ENCODE measurements around the gene KIF14. TPM values are rescaled to one million over a fixed set of nuclear protein-coding genes. Genes with fewer than 3 reads are reported as not detected.

The KIF14 gene
- total and polyA plus RNA-seq, 2 experiments from 2014 or later: 0.54 to 2.2 TPM

DNA sequence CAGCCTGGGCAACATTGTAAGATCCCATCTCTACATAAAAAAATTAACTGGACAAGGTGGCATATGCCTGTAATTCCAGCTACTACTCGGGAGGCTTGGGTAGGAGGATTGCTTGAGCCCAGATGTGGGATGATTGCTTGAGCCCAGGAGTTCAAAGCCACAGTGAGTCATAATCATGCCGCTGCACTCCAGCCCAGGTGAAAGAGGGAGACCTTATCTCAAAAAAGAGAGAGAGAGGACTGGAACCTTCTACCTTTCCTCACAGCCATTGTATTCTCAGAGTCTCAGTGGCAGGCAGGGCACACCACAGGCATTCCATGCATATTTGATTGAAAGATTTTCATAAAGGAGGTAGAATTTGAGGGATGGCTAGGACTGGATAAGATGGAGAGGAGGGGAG is 78.4 kb downstream of the KIF14 start:
- no peaks in the 10 kb centered on the region for H3K79me2 ChIP-seq
- no peak for DNase-seq (ENCODE audit: low spot score)
- WGBS (ENCODE audit: low lambda C conversion rate, missing lambda C conversion rate): 82% methylated on average over 2 of the region's 2 CpGs
- H3K4me2 ChIP-seq: no peak overlapping the region
- no peak overlapping the region for H2AFZ ChIP-seq
- no peak for TF ChIP-seq EZH2 (IDR thresholded peaks at IDR 0.05; ENCODE audit: borderline replicate concordance)
- TF ChIP-seq, protein P1, sequence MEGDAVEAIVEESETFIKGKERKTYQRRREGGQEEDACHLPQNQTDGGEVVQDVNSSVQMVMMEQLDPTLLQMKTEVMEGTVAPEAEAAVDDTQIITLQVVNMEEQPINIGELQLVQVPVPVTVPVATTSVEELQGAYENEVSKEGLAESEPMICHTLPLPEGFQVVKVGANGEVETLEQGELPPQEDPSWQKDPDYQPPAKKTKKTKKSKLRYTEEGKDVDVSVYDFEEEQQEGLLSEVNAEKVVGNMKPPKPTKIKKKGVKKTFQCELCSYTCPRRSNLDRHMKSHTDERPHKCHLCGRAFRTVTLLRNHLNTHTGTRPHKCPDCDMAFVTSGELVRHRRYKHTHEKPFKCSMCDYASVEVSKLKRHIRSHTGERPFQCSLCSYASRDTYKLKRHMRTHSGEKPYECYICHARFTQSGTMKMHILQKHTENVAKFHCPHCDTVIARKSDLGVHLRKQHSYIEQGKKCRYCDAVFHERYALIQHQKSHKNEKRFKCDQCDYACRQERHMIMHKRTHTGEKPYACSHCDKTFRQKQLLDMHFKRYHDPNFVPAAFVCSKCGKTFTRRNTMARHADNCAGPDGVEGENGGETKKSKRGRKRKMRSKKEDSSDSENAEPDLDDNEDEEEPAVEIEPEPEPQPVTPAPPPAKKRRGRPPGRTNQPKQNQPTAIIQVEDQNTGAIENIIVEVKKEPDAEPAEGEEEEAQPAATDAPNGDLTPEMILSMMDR (IDR thresholded peaks at IDR 0.05; ENCODE audit: poor library complexity): no peak
- TF ChIP-seq EZH2phosphoT487 (IDR thresholded peaks at IDR 0.05; ENCODE audit: low read depth, severe bottlenecking, unreplicated experiment): no peak
- no peaks in the 10 kb centered on the region for H4K20me1 ChIP-seq (ENCODE audit: insufficient read depth, poor library complexity, severe bottlenecking)
- no peak overlapping the region for H3K27ac ChIP-seq
- no peaks in the 10 kb centered on the region for H3K9me2 ChIP-seq (replicated peaks; ENCODE audit: insufficient read depth)
- H3K27me3 ChIP-seq: no peaks in the 10 kb centered on the region
- no peaks in the 10 kb centered on the region for H3K9me3 ChIP-seq (ENCODE audit: low read depth)
- H3K4me1 ChIP-seq (ENCODE audit: insufficient read depth): no peaks in the 10 kb centered on the region
- no peak overlapping the region for H3K4me3 ChIP-seq
- no peaks in the 10 kb centered on the region for H3K36me3 ChIP-seq (replicated peaks; ENCODE audit: insufficient read depth, low read depth)

DNA sequence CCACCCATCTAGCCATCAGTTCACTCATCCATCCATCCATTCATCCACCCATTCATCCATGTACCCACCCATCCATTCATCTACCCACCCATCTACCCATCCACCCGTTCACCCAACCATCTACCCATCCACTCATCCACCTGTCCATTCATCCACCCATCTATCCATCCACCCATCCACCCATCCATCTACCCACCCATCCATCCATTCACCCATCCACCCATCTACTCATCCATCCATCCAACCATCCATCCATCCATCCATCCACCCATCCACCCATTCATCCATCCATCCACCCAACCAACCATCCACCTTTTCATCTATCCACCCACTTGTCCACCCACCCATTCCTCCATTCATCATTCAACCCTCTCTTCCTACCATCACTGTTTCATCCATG is 80.3 kb downstream of the KIF14 start:
- Histone ChIP-seq H3K27ac (no peak overlapping the region), H4K20me1 (ENCODE audit: insufficient read depth, poor library complexity, severe bottlenecking) (no peaks in the 10 kb centered on the region), H3K27me3 (no peaks in the 10 kb centered on the region), H2AFZ (no peak overlapping the region), H3K9me3 (ENCODE audit: low read depth) (no peaks in the 10 kb centered on the region), H3K4me1 (ENCODE audit: insufficient read depth) (no peaks in the 10 kb centered on the region), H3K79me2 (no peaks in the 10 kb centered on the region), H3K4me3 (no peak overlapping the region), H3K4me2 (no peak overlapping the region), H3K9me2 (replicated peaks; ENCODE audit: insufficient read depth) (no peaks in the 10 kb centered on the region), H3K36me3 (replicated peaks; ENCODE audit: insufficient read depth, low read depth) (no peaks in the 10 kb centered on the region)
- TF ChIP-seq EZH2 (IDR thresholded peaks at IDR 0.05; ENCODE audit: borderline replicate concordance): no peak
- TF ChIP-seq, protein P1 (IDR thresholded peaks at IDR 0.05; ENCODE audit: poor library complexity): no peak
- no peak for TF ChIP-seq EZH2phosphoT487 (IDR thresholded peaks at IDR 0.05; ENCODE audit: low read depth, severe bottlenecking, unreplicated experiment)
- no CpG with 5 or more reads among the region's 1 CpG for WGBS (ENCODE audit: low lambda C conversion rate, missing lambda C conversion rate)
- no peak for DNase-seq (ENCODE audit: low spot score)

DNA sequence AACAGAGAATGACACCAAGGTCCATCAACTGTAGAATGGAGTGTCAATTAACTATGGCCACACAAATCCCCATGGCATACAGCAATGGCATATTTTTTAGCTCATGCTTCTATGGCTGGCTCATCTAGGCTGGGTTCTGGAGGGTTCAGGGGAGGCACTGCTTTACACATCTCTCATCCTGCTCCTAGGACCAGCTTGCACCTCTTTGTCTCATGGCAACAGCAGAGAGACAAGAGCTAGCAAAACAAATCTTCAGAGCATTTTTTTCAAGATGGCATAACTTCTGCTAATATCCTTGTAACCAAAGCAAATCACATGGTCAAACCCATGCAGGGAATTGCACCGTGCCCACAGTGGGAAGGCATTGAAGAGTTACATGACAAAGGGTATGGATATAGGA is 82.4 kb downstream of the KIF14 start:
- no peaks in the 10 kb centered on the region for H3K9me3 ChIP-seq (ENCODE audit: low read depth)
- no peaks in the 10 kb centered on the region for H3K27me3 ChIP-seq
- H3K4me3 ChIP-seq: no peak overlapping the region
- no peaks in the 10 kb centered on the region for H3K9me2 ChIP-seq (replicated peaks; ENCODE audit: insufficient read depth)
- no peaks in the 10 kb centered on the region for H3K4me1 ChIP-seq (ENCODE audit: insufficient read depth)
- no peak for DNase-seq (ENCODE audit: low spot score)
- WGBS (ENCODE audit: low lambda C conversion rate, missing lambda C conversion rate): 100% methylated on average over 1 of the region's 1 CpG
- TF ChIP-seq, protein P1 (IDR thresholded peaks at IDR 0.05; ENCODE audit: poor library complexity): no peak
- TF ChIP-seq EZH2phosphoT487 (IDR thresholded peaks at IDR 0.05; ENCODE audit: low read depth, severe bottlenecking, unreplicated experiment): no peak
- TF ChIP-seq EZH2 (IDR thresholded peaks at IDR 0.05; ENCODE audit: borderline replicate concordance): no peak
- H3K27ac ChIP-seq: no peak overlapping the region
- no peaks in the 10 kb centered on the region for H3K36me3 ChIP-seq (replicated peaks; ENCODE audit: insufficient read depth, low read depth)
- H3K4me2 ChIP-seq: no peak overlapping the region
- H3K79me2 ChIP-seq: no peaks in the 10 kb centered on the region
- H2AFZ ChIP-seq: no peak overlapping the region
- no peaks in the 10 kb centered on the region for H4K20me1 ChIP-seq (ENCODE audit: insufficient read depth, poor library complexity, severe bottlenecking)

DNA sequence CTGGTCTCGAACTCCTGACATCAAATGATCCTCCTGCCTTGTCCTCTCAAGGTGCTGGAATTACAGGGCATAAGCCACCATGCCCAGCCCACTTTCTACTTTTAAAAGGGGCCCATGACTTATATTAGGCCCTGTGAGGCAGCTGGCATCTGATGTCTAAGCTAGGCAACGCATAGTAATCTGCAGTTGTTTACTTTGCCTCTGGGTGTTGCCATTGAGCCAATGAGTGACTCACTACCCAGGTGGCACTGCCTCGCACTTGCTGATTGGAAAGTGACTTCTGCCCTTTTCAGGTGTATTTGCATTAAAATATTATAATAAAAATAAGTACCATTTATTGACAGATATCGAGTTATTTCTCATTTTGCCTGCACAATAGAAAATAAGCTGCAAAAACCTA is 84.9 kb downstream of the KIF14 start:
- no peaks in the 10 kb centered on the region for H3K79me2 ChIP-seq

More for the DNA sequence above, 84.9 kb downstream of the KIF14 start:
- no peak overlapping the region for H3K27ac ChIP-seq
- no peaks in the 10 kb centered on the region for H4K20me1 ChIP-seq (ENCODE audit: insufficient read depth, poor library complexity, severe bottlenecking)
- no peaks in the 10 kb centered on the region for H3K9me2 ChIP-seq (replicated peaks; ENCODE audit: insufficient read depth)
- DNase-seq (ENCODE audit: low spot score): no peak
- no peak for TF ChIP-seq EZH2phosphoT487 (IDR thresholded peaks at IDR 0.05; ENCODE audit: low read depth, severe bottlenecking, unreplicated experiment)
- TF ChIP-seq, protein P1 (IDR thresholded peaks at IDR 0.05; ENCODE audit: poor library complexity): no peak
- TF ChIP-seq EZH2 (IDR thresholded peaks at IDR 0.05; ENCODE audit: borderline replicate concordance): no peak
- H3K9me3 ChIP-seq (ENCODE audit: low read depth): no peaks in the 10 kb centered on the region
- no peaks in the 10 kb centered on the region for H3K27me3 ChIP-seq
- no peak overlapping the region for H3K4me3 ChIP-seq
- no peaks in the 10 kb centered on the region for H3K36me3 ChIP-seq (replicated peaks; ENCODE audit: insufficient read depth, low read depth)
- H3K4me2 ChIP-seq: no peak overlapping the region
- WGBS (ENCODE audit: low lambda C conversion rate, missing lambda C conversion rate): 74% methylated on average over 4 of the region's 4 CpGs
- H3K4me1 ChIP-seq (ENCODE audit: insufficient read depth): no peaks in the 10 kb centered on the region
- no peak overlapping the region for H2AFZ ChIP-seq

Measured in hepatocyte (in vitro differentiated cells).